ENCODE data around the gene PSD4.

The PSD4 gene

GRCh38 chr2:113202305-113203216, 28.8 kb downstream of the PSD4 start:
- ChIA-PET CTCF (interaction anchor here (1.4 to 9.9 kb wide), 13 partner anchors 10 to 187 kb away, joined by 3 to 162 read pairs (median 20); partner anchors contain the start of gene PSD4), POLR2A (interaction anchor here (1.2 kb wide), 1 partner anchor 9 kb away, joined by 3 read pairs; no protein-coding TSS in a partner anchor)
- no peak for DNase-seq (ENCODE audit: extremely low spot score)
- TF ChIP-seq, protein P1, sequence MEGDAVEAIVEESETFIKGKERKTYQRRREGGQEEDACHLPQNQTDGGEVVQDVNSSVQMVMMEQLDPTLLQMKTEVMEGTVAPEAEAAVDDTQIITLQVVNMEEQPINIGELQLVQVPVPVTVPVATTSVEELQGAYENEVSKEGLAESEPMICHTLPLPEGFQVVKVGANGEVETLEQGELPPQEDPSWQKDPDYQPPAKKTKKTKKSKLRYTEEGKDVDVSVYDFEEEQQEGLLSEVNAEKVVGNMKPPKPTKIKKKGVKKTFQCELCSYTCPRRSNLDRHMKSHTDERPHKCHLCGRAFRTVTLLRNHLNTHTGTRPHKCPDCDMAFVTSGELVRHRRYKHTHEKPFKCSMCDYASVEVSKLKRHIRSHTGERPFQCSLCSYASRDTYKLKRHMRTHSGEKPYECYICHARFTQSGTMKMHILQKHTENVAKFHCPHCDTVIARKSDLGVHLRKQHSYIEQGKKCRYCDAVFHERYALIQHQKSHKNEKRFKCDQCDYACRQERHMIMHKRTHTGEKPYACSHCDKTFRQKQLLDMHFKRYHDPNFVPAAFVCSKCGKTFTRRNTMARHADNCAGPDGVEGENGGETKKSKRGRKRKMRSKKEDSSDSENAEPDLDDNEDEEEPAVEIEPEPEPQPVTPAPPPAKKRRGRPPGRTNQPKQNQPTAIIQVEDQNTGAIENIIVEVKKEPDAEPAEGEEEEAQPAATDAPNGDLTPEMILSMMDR (IDR thresholded peaks at IDR 0.05; ENCODE audit: control extremely low read depth, extremely low read depth, low read depth, missing control alignments) = no peak

GRCh38 chr2:113203217-113203530, 29.4 kb downstream of the PSD4 start:
- no peak for DNase-seq (ENCODE audit: extremely low spot score)
- ChIA-PET CTCF (interaction anchor here (1.3 to 9.9 kb wide), 14 partner anchors 10 to 237 kb away, joined by 3 to 162 read pairs (median 15); partner anchors contain the start of gene PSD4), POLR2A (no interaction called here)
- TF ChIP-seq, protein P1 (IDR thresholded peaks at IDR 0.05; ENCODE audit: control extremely low read depth, extremely low read depth, low read depth, missing control alignments) = no peak

DNA sequence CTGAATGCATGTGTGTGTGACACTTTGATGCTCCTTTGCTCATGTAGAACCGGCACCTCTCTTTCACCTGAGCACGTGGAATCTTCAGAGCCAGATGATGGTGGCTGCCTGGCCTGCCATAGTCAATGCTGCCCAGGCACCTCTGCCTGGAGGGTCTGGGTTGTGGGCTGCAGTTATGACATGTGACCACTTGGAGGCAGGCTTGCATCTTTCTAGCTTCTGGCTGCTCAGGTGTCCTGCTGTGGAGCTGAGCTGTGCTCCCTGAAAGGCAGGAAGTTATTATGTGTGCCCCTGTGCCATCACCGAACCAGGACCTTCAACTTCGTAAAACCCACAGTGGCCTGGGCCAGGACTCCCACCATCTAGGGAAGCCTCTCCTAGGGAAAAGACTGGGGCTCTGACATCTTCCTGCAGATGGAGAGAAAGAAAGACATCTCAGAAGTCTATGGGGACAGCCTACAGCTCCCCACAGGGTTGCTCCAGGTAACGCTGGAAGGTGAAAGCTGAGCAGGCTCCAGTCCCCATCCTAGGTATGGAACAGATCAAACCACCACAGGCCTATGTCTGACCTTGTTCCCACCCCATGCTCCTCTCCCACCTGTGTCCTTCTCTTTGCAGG, 30.2 kb downstream of the PSD4 start:
- peak; percentile 83 for DNase-seq (ENCODE audit: extremely low spot score)
- CTCF ChIA-PET = interaction anchor here (0.6 to 9.9 kb wide), 28 partner anchors 9 to 236 kb away, joined by 3 to 162 read pairs (median 4); partner anchors contain the start of gene PSD4
- POLR2A ChIA-PET = no interaction called here
- TF ChIP-seq, protein P1 (IDR thresholded peaks at IDR 0.05; ENCODE audit: control extremely low read depth, extremely low read depth, low read depth, missing control alignments) = peak; percentile 85

DNA sequence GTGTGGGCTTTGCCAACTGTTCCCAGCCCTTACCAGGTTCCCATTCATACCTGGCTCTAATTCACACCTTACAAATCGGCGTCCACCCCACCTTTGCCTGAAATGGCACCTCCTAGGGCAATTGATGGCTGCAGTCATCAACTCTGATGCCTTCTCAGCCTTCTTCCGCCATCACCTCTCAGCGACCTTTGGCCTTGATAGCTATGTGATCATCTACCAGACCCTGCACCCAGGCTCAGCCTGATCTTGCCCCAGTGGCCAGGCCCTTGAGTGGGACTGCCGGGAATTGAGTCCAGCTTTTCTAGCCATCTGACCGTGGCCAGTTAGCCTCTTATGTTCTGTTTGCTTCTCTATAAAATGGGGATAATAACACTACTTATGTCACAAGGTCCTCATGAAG, 32.5 kb downstream of the PSD4 start:
- TF ChIP-seq, protein P1 (IDR thresholded peaks at IDR 0.05; ENCODE audit: control extremely low read depth, extremely low read depth, low read depth, missing control alignments) = no peak
- DNase-seq (ENCODE audit: extremely low spot score) = no peak
- ChIA-PET POLR2A (no interaction called here), CTCF (interaction anchor here (1.0 to 9.9 kb wide), 8 partner anchors 9 to 183 kb away, joined by 3 to 162 read pairs (median 16); partner anchors contain the start of gene PSD4)

DNA sequence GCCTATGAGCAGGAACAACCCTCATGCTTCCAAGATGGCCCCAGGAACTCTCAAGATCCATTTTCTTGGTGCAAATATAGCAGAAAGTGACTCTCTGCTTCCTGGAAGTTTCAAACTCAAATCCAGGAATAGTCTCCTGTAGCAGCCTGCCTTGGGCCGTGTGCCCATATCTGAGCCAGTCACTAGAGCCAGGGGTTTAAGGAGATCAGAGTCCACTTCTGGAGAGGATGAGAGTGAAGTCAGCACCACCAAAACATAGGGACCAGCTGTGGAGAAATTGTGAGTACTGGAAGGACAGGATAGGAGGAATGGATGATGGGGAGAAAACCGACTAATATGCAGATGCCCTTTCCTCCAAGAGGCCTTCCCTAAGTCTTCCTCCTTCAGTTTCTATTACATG, 33.2 kb downstream of the PSD4 start:
- TF ChIP-seq, protein P1 (IDR thresholded peaks at IDR 0.05; ENCODE audit: control extremely low read depth, extremely low read depth, low read depth, missing control alignments) = no peak
- POLR2A ChIA-PET = no interaction called here
- CTCF ChIA-PET = interaction anchor here (1.0 to 9.9 kb wide), 5 partner anchors 9 to 183 kb away, joined by 4 to 162 read pairs (median 10); partner anchors contain the start of gene PSD4
- DNase-seq (ENCODE audit: extremely low spot score) = no peak

- no peak for DNase-seq (ENCODE audit: extremely low spot score)
- ChIA-PET CTCF (interaction anchor here (1.3 kb wide), 1 partner anchor 22 kb away, joined by 3 read pairs; no protein-coding TSS in a partner anchor), POLR2A (no interaction called here)
- TF ChIP-seq, protein P1 (IDR thresholded peaks at IDR 0.05; ENCODE audit: control extremely low read depth, extremely low read depth, low read depth, missing control alignments) = no peak
Observed at GRCh38 chr2:113208396-113208795, 34.6 kb downstream of the PSD4 start.
